GM19238 (cell line): ENCODE measurements around the gene GPR137C.
"Not testable (repeated sequence)": the region's sequence is repeated elsewhere in the genome, so short reads cannot be mapped to it uniquely, and the experiment has no call there.

ENCODE experiments used
- DNase-seq: peaks from one replicate; pipeline ENCODE4 v3.0.0; 2011; ENCODE audit warnings: low spot score; ENCODE audit not compliant: insufficient read length

Gene GPR137C

GRCh38 chr14:52563120-52563519, 10.5 kb downstream of the GPR137C start:
- DNase-seq: no peak

GRCh38 chr14:52568454-52568853, 15.8 kb downstream of the GPR137C start:
- not testable (repeated sequence) for DNase-seq

DNA sequence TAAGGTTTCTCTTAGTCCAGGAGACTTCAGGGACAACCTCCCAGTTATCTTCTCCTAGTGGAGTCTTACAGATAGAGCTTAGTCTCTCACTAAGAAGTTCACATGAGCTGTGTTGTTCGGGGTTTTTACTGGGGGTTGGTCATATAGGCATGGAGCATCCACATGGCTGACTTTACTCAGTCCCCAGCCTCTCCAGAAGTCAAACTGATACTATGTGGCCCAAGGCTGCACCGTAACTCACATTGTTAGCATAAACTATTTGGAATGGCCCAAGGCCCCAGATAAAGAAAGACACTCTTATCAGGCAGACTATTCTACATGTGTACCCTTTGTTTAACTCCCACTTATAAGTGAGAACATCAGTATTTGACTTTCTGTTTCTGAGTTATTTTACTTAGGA, 23.2 kb downstream of the GPR137C start:
- no peak for DNase-seq

DNA sequence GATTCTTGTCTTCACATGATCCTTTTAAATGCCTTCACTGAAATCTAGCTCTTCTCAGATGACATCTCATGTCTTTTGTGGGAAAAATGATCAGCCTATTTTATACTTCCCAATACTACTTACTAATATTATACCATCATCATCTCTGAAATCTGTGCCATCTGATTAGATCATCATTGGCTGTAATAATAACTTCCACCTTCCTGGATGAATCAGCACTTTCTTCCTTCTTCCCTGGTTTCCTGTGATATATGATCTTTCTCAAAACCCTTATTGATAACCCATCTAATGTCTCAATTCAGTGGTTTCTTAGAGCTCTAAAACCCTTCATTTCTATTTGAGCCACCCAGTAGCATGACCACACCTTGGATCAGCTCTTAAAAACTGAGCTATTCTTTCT, 30.9 kb downstream of the GPR137C start:
- no peak for DNase-seq

DNA sequence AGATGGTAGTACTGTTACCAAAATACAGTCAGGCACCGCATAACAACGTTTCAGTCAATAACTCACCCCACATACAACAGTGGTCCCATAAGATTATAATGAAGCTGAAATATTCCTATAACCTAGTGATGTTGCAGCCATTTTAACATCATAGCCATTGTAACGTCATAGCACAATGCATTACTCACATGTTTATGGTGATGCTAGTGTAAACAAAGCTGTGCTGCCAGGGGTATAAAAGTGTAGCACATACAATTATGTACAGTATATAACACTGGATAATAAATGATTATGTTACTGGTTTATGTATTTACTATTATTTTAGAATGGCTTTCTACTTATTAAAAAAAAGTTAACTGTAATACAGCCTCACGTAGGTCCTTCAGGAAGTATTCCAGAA, 37.0 kb downstream of the GPR137C start:
- no peak for DNase-seq

- no peak for DNase-seq
Measured at GRCh38 chr14:52590318-52590717, 37.7 kb downstream of the GPR137C start.

DNA sequence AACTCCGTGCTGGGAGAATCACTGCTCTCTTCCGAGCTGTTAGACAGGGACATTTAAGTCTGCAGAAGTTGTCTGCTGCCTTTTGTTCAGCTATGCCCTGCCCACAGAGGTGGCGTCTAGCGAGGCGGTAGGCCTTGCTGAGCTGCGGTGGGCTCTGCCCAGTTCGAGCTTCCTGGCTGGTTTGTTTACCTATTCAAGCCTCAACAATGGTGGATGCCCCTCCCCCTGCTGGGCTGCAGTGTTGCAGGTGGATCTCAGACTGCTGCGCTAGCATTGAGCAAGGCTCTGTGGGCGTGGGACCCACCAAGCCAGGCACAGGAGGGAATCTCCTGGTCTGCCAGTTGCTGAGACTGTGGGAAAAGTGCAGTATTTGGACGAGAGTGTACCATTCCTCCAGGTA, 43.7 kb downstream of the GPR137C start:
- no peak for DNase-seq

DNA sequence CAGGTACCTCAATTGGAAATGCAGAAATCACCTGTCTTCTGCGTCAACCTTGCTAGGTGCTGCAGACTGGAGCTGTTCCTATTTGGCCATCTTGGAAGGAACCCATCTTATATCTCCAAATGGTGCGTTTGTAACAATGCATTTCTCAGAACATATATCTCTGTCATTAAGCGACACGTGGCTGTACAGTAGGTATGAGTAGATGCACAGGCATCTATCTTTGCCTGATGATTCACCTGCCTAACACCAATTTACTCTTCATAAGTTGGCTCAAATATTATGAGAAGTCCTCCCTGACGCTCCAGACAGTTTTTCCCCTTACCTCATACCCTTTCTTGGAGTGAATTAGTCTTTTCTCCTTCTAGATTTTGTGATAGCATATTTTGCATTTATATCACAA, 44.2 kb downstream of the GPR137C start:
- DNase-seq: no peak

- no peak for DNase-seq
Measured at GRCh38 chr14:52598568-52598967, 45.9 kb downstream of the GPR137C start.

DNA sequence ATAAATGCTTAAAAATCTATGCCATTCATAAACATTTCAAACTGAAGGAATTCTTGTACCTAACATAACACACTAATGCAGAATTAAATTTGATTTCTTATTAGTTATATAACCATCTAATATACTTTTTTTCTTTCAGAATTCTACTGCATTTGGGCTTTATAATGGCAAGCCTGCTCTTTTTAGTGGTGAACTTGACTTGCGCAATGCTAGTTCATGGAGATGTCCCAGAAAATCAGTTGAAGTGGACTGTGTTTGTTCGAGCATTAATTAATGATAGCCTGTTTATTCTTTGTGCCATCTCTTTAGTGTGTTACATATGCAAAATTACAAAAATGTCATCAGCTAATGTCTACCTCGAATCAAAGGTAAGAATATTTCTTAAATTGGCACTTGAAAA, 47.3 kb downstream of the GPR137C start:
- DNase-seq: no peak

DNA sequence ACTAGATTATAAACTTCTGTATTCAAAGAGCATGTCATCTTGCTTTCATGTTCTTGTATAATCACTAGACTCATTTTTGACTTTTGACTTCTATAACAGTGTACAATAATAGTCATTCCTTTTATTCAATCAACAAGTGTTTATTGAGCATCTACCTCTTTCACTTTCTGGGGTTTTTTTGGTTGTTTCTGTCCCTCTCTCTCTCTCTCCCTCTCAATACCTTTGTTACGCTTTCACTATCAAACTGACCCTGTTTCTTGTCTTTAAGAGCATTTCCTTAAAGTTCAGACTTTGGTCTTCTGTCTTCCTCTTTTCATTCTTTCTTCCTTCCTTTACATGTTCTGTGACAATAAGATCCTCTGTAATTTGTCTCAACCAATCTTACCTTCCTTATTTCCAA, 49.5 kb downstream of the GPR137C start:
- no peak for DNase-seq

- DNase-seq: no peak
Measured at GRCh38 chr14:52607061-52607460, 54.4 kb downstream of the GPR137C start.

DNA sequence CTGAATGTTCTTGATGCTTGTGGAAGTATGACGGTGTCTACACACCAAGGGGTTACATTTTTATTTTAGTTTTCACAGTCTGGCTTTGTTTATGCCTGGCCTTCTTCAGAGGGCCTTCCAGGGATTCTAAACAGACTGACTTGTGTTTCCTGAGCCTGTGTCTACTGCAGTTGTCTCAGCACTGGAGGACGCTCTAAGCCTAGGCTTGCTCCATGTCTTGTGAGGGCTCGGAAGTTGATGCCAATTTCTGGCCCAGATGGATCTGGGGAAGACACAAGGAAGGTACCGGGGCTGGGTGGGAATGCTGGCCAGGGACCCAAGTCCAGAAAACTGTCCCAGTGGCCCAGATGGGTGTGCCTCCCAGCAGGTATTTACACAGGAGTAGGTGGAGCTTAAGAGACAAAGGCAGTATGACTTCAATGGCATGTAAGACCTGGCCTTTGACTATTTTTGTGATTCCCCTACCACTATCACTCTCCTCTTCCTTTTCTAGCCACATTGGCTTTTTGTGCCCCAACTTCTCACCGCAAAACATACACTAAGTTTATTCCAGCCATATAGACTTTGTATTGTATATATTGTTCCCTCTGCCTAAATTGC, 56.9 kb downstream of the GPR137C start:
- DNase-seq: no peak

DNA sequence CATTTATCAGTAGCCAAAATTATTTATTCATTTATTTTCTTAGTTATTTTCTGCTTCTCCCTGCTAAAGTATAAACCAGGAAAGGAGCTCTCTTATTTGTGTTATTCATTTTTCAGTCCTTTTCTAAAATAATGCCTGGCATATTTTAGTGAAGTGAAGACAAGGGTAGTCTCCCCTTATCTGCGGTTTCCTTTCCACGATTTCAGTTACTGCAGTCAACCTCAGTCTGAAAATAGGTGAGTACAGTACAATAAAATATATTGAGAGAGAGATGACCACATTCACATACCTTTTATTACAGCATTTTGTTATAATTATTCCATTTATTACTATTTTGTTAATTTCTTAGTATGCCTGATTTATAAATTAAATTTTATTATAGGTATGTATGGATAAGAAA, 57.6 kb downstream of the GPR137C start:
- DNase-seq: no peak

- no peak for DNase-seq
Measured at GRCh38 chr14:52618602-52619001, 66.0 kb downstream of the GPR137C start.

GRCh38 chr14:52619687-52620086, 67.1 kb downstream of the GPR137C start:
- DNase-seq: no peak

GRCh38 chr14:52640137-52640536, 87.5 kb downstream of the GPR137C start:
- DNase-seq: no peak

GRCh38 chr14:52641745-52642144, 89.1 kb downstream of the GPR137C start:
- no peak for DNase-seq

GRCh38 chr14:52649511-52649910, 96.9 kb downstream of the GPR137C start:
- no peak for DNase-seq

DNA sequence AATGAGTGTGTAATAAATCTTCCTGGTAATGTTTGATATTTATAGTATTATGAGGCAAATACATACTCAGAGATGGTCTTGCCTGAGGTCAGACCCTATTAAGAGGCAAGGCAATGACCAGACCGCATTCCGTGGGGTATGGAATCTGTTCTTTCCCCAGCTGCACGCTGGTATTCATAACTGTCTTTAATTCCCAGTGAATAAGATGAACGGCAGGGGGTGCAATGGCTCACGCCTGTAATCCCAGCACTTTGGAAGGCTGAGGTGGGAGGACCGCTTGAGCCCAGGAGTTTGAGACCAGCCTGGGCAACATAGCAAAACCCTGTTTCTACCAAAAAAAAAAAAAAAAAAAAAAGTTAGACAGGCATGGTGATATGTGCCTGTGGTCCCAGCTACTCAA, 98.1 kb downstream of the GPR137C start:
- no peak for DNase-seq

- DNase-seq: no peak
Measured at GRCh38 chr14:52656905-52657304, 104.3 kb downstream of the GPR137C start.

- no peak for DNase-seq
Measured at GRCh38 chr14:52660325-52660724, 107.7 kb downstream of the GPR137C start.

GRCh38 chr14:52660832-52661231, 108.2 kb downstream of the GPR137C start:
- no peak for DNase-seq

DNA sequence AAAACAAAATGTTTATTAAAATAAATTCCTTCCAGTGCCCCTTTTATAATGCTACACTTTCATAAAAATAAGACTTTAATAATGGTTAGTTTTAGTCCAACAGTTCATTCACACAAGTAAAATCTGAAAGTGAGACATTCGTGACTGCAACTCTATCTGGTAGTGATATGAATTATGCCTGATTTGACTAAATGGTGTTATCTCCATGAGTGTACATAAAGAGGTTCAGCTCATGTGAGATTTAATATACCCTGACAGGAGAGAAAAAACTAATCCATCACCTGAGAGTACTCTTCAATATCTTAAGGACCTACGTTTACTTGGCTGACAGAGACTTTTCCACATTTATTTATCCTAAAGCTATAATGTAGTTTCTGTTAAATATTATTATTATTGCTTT, 108.7 kb downstream of the GPR137C start:
- no peak for DNase-seq
